Endothelial cell of umbilical vein (primary cell): ENCODE results near the gene MYO1B. TPM values are rescaled to one million over a fixed set of nuclear protein-coding genes. Genes with fewer than 3 reads are reported as not detected.

Source experiments
- BruUV-seq: library from RNA; stranded (reverse); fragments of 400-500 nt; replicated peaks from 2 replicates; lab custom pipeline; 2021; lab: Mats Ljungman, UMichigan
- CTCF ChIA-PET: fragments of 300-600, 350-600 bp; sonication (Branson Sonifier 250); formaldehyde crosslinking; loops from one replicate; lab custom pipeline; 2021; ENCODE audit warnings: antibody characterized with exemption, inconsistent platforms; lab: Charles Lee
- POLR2A ChIA-PET: fragments of 300-600, 350-600 bp; sonication (Branson Sonifier 250); formaldehyde crosslinking; loops from one replicate; lab custom pipeline; 2021; ENCODE audit warnings: antibody characterized with exemption, inconsistent platforms; lab: Charles Lee
- DNase-seq: peaks from one replicate; pipeline ENCODE4 v3.0.0-alpha.2; 2011; ENCODE audit warnings: low read depth, low spot score
- FAIRE-seq: peaks from 2 replicates; lab custom pipeline; 2011; peaks lifted over from hg19 to GRCh38; lab: Jason Lieb, UNC
- H2AFZ ChIP-seq: 2 replicates; pipeline ENCODE4 v1.6.0; 2012; ENCODE audit warnings: low read depth, low read length, control low read depth, inconsistent platforms
- H3K27ac ChIP-seq: 2 replicates; pipeline ENCODE4 v1.5.1; 2011; ENCODE audit warnings: low read depth, mild to moderate bottlenecking, control low read depth, low read length, moderate library complexity; ENCODE audit not compliant: insufficient read depth
- H3K27me3 ChIP-seq, 2 experiments: 2 replicates each; pipeline versions ENCODE4 v1.6.0 to v1.6.1; 2011; ENCODE audit warnings: low read length in 2 of 2, mixed read lengths in 1 of 2; ENCODE audit not compliant: control insufficient read depth in 2 of 2, insufficient read depth in 2 of 2
- H3K36me3 ChIP-seq, 2 experiments: 2 replicates in 1 of 2; 3 replicates in 1 of 2; pipeline ENCODE4 v1.5.1; 2011; ENCODE audit warnings: low read length in 2 of 2, mild to moderate bottlenecking in 1 of 2, moderate library complexity in 1 of 2; ENCODE audit not compliant: control insufficient read depth in 2 of 2, insufficient read depth in 2 of 2; ENCODE audit errors: extremely low read depth in 1 of 2
- H3K4me1 ChIP-seq: 3 replicates; pipeline ENCODE4 v1.5.1; 2011; ENCODE audit warnings: mild to moderate bottlenecking, low read length; ENCODE audit not compliant: control insufficient read depth, insufficient read depth; ENCODE audit errors: extremely low read depth
- H3K4me2 ChIP-seq: 2 replicates; pipeline ENCODE4 v1.6.1; 2011; ENCODE audit warnings: low read length, control low read depth, mixed read lengths; ENCODE audit not compliant: insufficient read depth
- H3K4me3 ChIP-seq, 3 experiments: fragments of 200-600 bp in 1 of 3; sonication (generic), shearing (Covaris generic) in 1 of 3; replicated peaks in 1 of 3; 2 replicates each; pipeline ENCODE4 v1.5.1; 2011 to 2016; ENCODE audit warnings: control low read depth in 3 of 3, low read length in 3 of 3, mild to moderate bottlenecking in 2 of 3, inconsistent platforms in 1 of 3, low read depth in 1 of 3, moderate library complexity in 1 of 3; ENCODE audit not compliant: insufficient read depth in 1 of 3
- H3K79me2 ChIP-seq: 2 replicates; pipeline ENCODE4 v1.6.0; 2012; ENCODE audit warnings: low read length, inconsistent platforms; ENCODE audit not compliant: control insufficient read depth, insufficient read depth
- H3K9ac ChIP-seq: replicated peaks from 2 replicates; pipeline ENCODE3; 2011; ENCODE audit warnings: low read length, control low read depth; ENCODE audit not compliant: insufficient read depth; ENCODE audit errors: extremely low read depth
- H3K9me1 ChIP-seq: replicated peaks from 3 replicates; pipeline ENCODE4 v1.6.0; 2011; ENCODE audit warnings: mild to moderate bottlenecking, low read length; ENCODE audit not compliant: control insufficient read depth, insufficient read depth; ENCODE audit errors: extremely low read depth
- H3K9me3 ChIP-seq: replicated peaks from 2 replicates; pipeline ENCODE4 v1.5.1; 2012; ENCODE audit warnings: low read length, inconsistent platforms; ENCODE audit not compliant: control insufficient read depth, insufficient read depth
- H4K20me1 ChIP-seq: replicated peaks from 2 replicates; pipeline ENCODE3; 2011; ENCODE audit warnings: mild to moderate bottlenecking, low read length; ENCODE audit not compliant: control insufficient read depth, insufficient read depth; ENCODE audit errors: extremely low read depth
- CTCF ChIP-seq, 2 donors: IDR thresholded peaks; 1 replicate in 1 of 2; 2 replicates in 1 of 2; pipeline ENCODE4 v1.5.1; 2011; ENCODE audit warnings: low read length in 2 of 2, mild to moderate bottlenecking in 2 of 2, moderate library complexity in 2 of 2, control low read depth in 1 of 2, inconsistent platforms in 1 of 2, low read depth in 1 of 2; ENCODE audit not compliant: insufficient read depth in 1 of 2; ENCODE audit errors: extremely low read depth in 1 of 2
- EZH2 ChIP-seq: IDR thresholded peaks from 2 replicates; pipeline ENCODE4 v1.6.1; 2012; ENCODE audit warnings: borderline replicate concordance, low read depth, mild to moderate bottlenecking, moderate library complexity, low read length, inconsistent platforms; ENCODE audit not compliant: severe bottlenecking
- FOS ChIP-seq: IDR thresholded peaks from 2 replicates; pipeline ENCODE4 v1.6.1; 2011; ENCODE audit warnings: mild to moderate bottlenecking, low read length, moderate library complexity, borderline replicate concordance; ENCODE audit not compliant: insufficient read depth
- GATA2 ChIP-seq: IDR thresholded peaks from 2 replicates; pipeline ENCODE4 v1.7.0; 2011; ENCODE audit warnings: low read depth, mild to moderate bottlenecking, moderate library complexity, mixed read lengths, low read length; ENCODE audit not compliant: insufficient read length, insufficient read depth
- JUN ChIP-seq: IDR thresholded peaks from 2 replicates; pipeline ENCODE4 v1.6.1; 2011; ENCODE audit warnings: borderline replicate concordance, low read depth; ENCODE audit not compliant: insufficient read length, insufficient read depth
- MAX ChIP-seq: IDR thresholded peaks from 2 replicates; pipeline ENCODE4 v1.6.1; 2011; ENCODE audit not compliant: insufficient read depth, insufficient read length
- MYC ChIP-seq: IDR thresholded peaks from one replicate; pipeline ENCODE4 v1.6.1; 2011; ENCODE audit warnings: mild to moderate bottlenecking, low read depth, low read length
- POLR2A ChIP-seq: IDR thresholded peaks from 2 replicates; pipeline ENCODE4 v1.6.1; 2012; ENCODE audit warnings: low read depth, mild to moderate bottlenecking, control low read depth, low read length
- POLR2AphosphoS5 ChIP-seq: IDR thresholded peaks from 2 replicates; pipeline ENCODE4 v1.6.1; 2012; ENCODE audit warnings: low read depth, mild to moderate bottlenecking, control low read depth, low read length, moderate library complexity; ENCODE audit not compliant: insufficient read depth
- dilution Hi-C: fragments of 300-500 bp; cut with MboI; formaldehyde crosslinking; loops from one replicate; pipeline ENCODE4 v1.15.0; 2019; ENCODE audit warnings: low sequenced_read_pairs; ENCODE audit not compliant: extremely low pct_ligation_motif_present
- intact Hi-C: fragments of 100-400 bp; cut with micrococcal nuclease; formaldehyde crosslinking; loops from one replicate; pipeline ENCODE4 v1.10.0; 2022
- polyA plus RNA-seq, 4 experiments: library from polyadenylated mRNA; depleted of rRNA in 3 of 4; stranded (reverse) in 3 of 4; unstranded in 1 of 4; fragments of >200 nt; gene quantifications; 2 replicates each; pipeline versions ENCODE4 v1.2.1 to v1.2.3, GENCODE V29; 2011 to 2012; ENCODE audit warnings: missing spikeins in 1 of 4
- total RNA-seq: library from RNA; stranded (reverse); gene quantifications from 2 replicates; pipeline ENCODE4 v1.2.3, GENCODE V29; 2021

Gene MYO1B
- total and polyA plus RNA-seq, 2 donors (not counting 3 experiments of a cell fraction or from before 2014, with no cell fraction given): 8.7 to 51.1 TPM

DNA sequence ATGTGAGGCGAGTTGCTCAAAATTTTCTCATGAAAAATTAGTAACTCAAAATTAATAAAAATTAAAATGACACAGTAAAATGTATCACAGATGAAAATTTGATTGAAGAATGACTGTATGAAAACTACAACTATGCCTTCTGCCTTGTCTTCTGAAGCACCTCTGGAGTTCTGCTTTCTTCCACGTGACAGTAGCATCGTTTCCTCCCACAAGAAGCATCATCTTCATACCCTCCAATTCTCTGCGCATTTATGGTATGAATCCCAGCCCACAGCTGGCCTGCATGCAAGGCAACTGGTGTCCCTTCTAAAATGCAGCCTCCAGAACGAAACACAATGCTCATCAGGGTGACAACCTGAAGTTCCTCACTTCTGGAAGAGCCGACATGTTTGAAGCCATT, 189.9 kb downstream of the MYO1B start:
- H3K4me2 ChIP-seq: no peak overlapping the region
- POLR2A ChIA-PET: no interaction called here
- no peak for FAIRE-seq

More for the DNA sequence above, 189.9 kb downstream of the MYO1B start:
- H3K79me2 ChIP-seq: no peaks in the 10 kb centered on the region
- intact Hi-C loops (no loop called here), dilution Hi-C loops (no loop called here)
- DNase-seq: no peak
- no peak overlapping the region for H2AFZ ChIP-seq
- no peaks in the 10 kb centered on the region for H3K9me3 ChIP-seq
- no peak overlapping the region for H3K27ac ChIP-seq
- peaks cover 1 to 2% of the 10 kb centered on the region in 2 experiments for H3K27me3 ChIP-seq
- BruUV-seq: no TSS peak
- H4K20me1 ChIP-seq: no peaks in the 10 kb centered on the region
- no peaks in the 10 kb centered on the region for H3K9me1 ChIP-seq
- H3K4me1 ChIP-seq: no peaks in the 10 kb centered on the region
- no peak overlapping the region for H3K4me3 ChIP-seq
- no peak for TF ChIP-seq MYC
- no peak for TF ChIP-seq POLR2AphosphoS5
- no peak for TF ChIP-seq MAX
- no peak for TF ChIP-seq EZH2
- no peak for TF ChIP-seq GATA2
- no peak for TF ChIP-seq CTCF (IDR thresholded peaks at IDR 0.05; ENCODE audit: extremely low read depth in 1 of 2, insufficient read depth in 1 of 2, low read depth in 1 of 2, low read length in 2 of 2)
- no peak for TF ChIP-seq FOS
- TF ChIP-seq POLR2A: no peak
- no peak for TF ChIP-seq JUN
- CTCF ChIA-PET: interaction anchor here (1.3 kb wide), 1 partner anchor 9 kb away, joined by 4 read pairs; no protein-coding TSS in a partner anchor
- no peaks in the 10 kb centered on the region for H3K36me3 ChIP-seq
- H3K9ac ChIP-seq: no peak overlapping the region
